ENCODE measurements around the gene TLK2.

The TLK2 gene

GRCh38 chr17:62658136-62658920 is 179.7 kb downstream of the TLK2 start:
- no peak for DNase-seq

GRCh38 chr17:62660629-62661118 is 182.0 kb downstream of the TLK2 start:
- no peak for DNase-seq

GRCh38 chr17:62661337-62661736 is 182.7 kb downstream of the TLK2 start:
- no peak for DNase-seq

GRCh38 chr17:62662855-62663254 is 184.2 kb downstream of the TLK2 start:
- no peak for DNase-seq
